Measurements from ENCODE around the gene BCAR3. TPM values are rescaled to one million over a fixed set of nuclear protein-coding genes. Genes with fewer than 3 reads are reported as not detected.

The BCAR3 gene
- total RNA-seq, 1 donor from 2014 or later, result 9.2 TPM

- no peak for TF ChIP-seq CTCF (IDR thresholded peaks at IDR 0.05; ENCODE audit: unreplicated experiment)
- Mint-ChIP-seq H3K27ac (no peak overlapping the region), H3K4me1 (peaks cover 48% of the 10 kb centered on the region), H3K36me3 (peaks cover 11% of the 10 kb centered on the region), H3K27me3 (ENCODE audit: low read depth) (no peaks in the 10 kb centered on the region), H3K9me3 (no peaks in the 10 kb centered on the region), H3K4me3 (no peak overlapping the region)
- DNase-seq (ENCODE audit: low spot score in 2 of 2, unreplicated experiment in 2 of 2), result no peak
Observed at GRCh38 chr1:93588955-93589354, 92.7 kb downstream of the BCAR3 start.

GRCh38 chr1:93588206-93588605 lies 93.4 kb downstream of the BCAR3 start:
- Mint-ChIP-seq H3K36me3 (peaks cover 11% of the 10 kb centered on the region), H3K4me3 (no peak overlapping the region), H3K9me3 (no peaks in the 10 kb centered on the region), H3K27me3 (ENCODE audit: low read depth) (no peaks in the 10 kb centered on the region), H3K27ac (no peak overlapping the region), H3K4me1 (peaks cover 44% of the 10 kb centered on the region)
- DNase-seq (ENCODE audit: low spot score in 2 of 2, unreplicated experiment in 2 of 2), result no peak
- TF ChIP-seq CTCF (IDR thresholded peaks at IDR 0.05; ENCODE audit: unreplicated experiment), result no peak

- Mint-ChIP-seq H3K4me1 (peaks cover 43% of the 10 kb centered on the region), H3K36me3 (peaks cover 11% of the 10 kb centered on the region), H3K4me3 (no peak overlapping the region), H3K27me3 (ENCODE audit: low read depth) (no peaks in the 10 kb centered on the region), H3K9me3 (no peaks in the 10 kb centered on the region), H3K27ac (no peak overlapping the region)
- no peak for DNase-seq (ENCODE audit: low spot score in 2 of 2, unreplicated experiment in 2 of 2)
- no peak for TF ChIP-seq CTCF (IDR thresholded peaks at IDR 0.05; ENCODE audit: unreplicated experiment)
Observed at GRCh38 chr1:93587354-93587753, 94.3 kb downstream of the BCAR3 start.

GRCh38 chr1:93585059-93585966 lies 96.3 kb downstream of the BCAR3 start:
- Mint-ChIP-seq H3K4me3 (no peak overlapping the region), H3K9me3 (no peaks in the 10 kb centered on the region), H3K36me3 (peaks cover 11% of the 10 kb centered on the region), H3K27me3 (ENCODE audit: low read depth) (no peaks in the 10 kb centered on the region), H3K27ac (peak overlapping the region; percentile 94), H3K4me1 (peaks cover 29% of the 10 kb centered on the region)
- no peak for TF ChIP-seq CTCF (IDR thresholded peaks at IDR 0.05; ENCODE audit: unreplicated experiment)
- DNase-seq (ENCODE audit: low spot score in 2 of 2, unreplicated experiment in 2 of 2), result no peak

- Mint-ChIP-seq H3K4me3 (no peak overlapping the region), H3K4me1 (peaks cover 36% of the 10 kb centered on the region), H3K36me3 (peaks cover 11% of the 10 kb centered on the region), H3K27ac (peak overlapping the region; percentile 94), H3K27me3 (ENCODE audit: low read depth) (no peaks in the 10 kb centered on the region), H3K9me3 (no peaks in the 10 kb centered on the region)
- no peak for DNase-seq (ENCODE audit: low spot score in 2 of 2, unreplicated experiment in 2 of 2)
- TF ChIP-seq CTCF (IDR thresholded peaks at IDR 0.05; ENCODE audit: unreplicated experiment), result no peak
Observed at GRCh38 chr1:93584261-93585003, 97.2 kb downstream of the BCAR3 start.
